GDM1 (cell line): ENCODE data around the gene BCKDHA.
"Not testable (repeated sequence)": the region's sequence is repeated elsewhere in the genome, so short reads cannot be mapped to it uniquely, and the experiment has no call there.

Source experiments
- DNase-seq: peaks from one replicate; lab custom pipeline; 2025; lab: John Stamatoyannopoulos, UW

Gene BCKDHA

DNA sequence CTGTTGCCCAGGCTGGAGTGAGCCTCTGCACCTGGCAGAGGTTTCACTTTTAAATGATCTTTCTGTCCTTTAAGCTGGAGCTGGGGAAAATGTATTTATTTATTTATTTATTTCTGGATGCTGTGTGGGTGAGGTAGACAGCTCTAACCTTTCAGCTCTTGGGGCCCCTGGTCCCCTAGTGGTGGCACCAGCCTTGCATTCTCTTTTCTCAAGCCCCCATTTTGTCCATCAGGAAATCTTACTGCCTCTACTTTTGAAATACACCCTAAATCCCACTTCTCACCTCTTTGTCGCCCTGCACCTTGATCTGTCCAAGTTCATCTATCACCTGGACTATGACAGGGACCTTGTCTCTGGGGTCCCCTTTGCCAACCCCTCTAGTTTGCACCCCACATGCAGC lies 31.5 kb upstream of the BCKDHA start:
- no peak for DNase-seq

DNA sequence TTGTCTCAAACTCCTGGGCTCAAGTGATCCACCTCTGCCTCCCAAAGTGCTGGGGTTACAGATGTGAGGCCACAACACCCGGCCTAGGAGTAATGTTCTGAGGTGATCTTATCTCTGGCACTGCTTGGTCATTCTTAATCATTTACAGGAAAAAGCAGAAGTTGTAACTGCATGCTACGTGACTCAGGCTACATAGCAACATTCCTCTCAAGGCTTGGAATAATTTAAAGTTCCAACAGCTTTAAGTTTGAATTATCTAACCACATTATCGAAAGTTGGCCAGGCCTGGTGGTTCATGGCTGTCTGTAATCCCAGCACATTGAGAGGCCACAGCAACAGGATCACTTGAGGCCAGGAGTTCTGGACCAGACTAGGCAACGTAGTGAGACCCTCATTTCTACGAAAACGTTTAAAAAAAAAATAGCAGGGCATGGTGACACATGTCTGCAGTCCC lies 29.7 kb upstream of the BCKDHA start:
- DNase-seq, result peak; percentile 35

DNA sequence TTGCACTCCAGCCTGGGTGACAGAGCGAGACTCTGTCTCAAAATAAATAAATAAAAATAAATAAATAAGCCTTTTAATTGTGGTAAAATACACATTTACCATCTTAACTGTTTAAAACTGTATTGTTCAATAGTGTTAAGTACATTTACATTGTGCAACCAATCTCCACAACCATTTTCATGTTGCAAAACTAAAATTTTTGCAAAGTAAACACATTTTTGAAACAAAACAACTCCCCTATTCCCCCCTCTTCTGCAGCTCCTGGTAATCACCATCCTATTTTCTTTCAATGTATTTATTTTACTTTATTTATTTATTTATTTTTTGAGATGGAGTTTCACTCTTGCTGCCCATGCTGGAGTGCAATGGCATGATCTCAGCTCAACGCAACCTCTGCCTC lies 27.8 kb upstream of the BCKDHA start:
- DNase-seq, result no peak

DNA sequence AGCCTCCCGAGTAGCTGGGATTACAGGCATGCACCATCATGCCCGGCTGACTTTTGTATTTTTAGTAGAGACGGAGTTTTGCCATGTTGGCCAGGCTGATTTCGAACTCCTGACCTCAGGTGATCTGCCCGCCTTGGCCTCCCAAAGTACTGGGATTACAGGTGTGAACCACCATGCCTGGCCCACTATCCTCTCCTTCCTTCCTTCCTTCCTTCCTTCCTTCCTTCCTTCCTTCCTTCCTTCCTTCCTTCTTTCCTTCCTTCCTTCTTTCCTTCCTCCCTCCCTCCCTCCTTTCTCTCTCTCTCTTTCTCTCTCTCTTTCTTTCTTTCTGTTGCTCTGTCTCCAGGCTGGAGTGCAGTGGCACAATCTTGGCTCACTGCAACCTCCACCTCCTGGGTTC lies 26.5 kb upstream of the BCKDHA start:
- DNase-seq, result not testable (repeated sequence)

DNA sequence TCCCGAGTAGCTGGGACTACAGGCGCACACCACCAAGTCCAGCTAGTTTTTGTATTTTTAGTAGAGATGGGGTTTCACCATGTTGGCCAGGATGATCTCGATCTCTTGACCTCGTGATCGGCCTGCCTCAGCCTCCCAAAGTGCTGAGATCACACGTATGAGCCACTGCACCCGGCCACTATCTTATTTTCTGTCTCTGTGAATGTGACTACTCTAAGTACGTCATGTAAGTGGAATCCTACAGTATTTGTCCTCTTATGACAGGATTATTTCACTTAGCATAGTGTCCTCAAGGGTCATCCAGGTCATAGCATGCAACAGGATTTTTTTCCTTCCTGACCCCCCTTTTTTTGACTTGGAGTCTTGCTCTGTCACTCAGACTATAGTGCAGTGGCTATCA lies 26.1 kb upstream of the BCKDHA start:
- DNase-seq, result no peak

DNA sequence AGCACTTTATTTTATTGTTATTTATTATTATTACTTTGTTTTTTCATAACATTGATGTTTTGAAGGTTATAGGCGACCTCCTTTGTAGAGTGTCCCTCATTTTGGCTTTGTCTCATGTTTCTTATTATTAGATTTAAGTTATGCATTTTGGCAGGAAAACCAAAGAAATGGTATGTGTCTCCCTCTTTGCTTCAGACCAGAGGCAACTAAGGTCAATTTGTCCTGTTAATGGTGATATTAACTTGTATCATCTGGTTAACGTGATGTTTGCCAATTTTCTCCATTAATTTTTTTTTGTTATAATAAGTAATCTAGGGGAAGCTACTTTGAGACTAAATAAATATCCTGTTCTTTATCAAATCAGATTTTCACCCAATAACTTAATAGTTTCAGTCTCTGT lies 25.1 kb upstream of the BCKDHA start:
- DNase-seq, result no peak

DNA sequence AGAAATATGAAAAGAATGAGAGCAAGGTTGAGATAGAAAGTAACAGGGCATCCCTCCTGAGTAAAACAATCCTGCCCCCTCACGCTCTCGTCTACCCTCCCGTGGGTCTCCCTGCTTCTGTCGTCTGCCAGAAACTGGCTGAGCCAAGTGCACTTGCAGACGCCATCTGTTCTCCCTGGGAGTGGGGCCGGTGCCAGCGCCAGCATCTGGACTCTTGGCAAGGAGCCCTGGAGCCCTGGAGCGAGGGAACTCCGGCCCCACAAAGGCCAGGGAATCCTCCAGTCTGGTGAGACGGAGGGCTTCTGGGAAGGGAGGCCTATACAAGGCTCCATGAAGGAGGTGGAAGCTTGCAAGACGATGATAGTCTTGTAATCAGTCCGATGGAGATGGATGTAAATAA lies 23.6 kb upstream of the BCKDHA start:
- DNase-seq, result no peak

DNA sequence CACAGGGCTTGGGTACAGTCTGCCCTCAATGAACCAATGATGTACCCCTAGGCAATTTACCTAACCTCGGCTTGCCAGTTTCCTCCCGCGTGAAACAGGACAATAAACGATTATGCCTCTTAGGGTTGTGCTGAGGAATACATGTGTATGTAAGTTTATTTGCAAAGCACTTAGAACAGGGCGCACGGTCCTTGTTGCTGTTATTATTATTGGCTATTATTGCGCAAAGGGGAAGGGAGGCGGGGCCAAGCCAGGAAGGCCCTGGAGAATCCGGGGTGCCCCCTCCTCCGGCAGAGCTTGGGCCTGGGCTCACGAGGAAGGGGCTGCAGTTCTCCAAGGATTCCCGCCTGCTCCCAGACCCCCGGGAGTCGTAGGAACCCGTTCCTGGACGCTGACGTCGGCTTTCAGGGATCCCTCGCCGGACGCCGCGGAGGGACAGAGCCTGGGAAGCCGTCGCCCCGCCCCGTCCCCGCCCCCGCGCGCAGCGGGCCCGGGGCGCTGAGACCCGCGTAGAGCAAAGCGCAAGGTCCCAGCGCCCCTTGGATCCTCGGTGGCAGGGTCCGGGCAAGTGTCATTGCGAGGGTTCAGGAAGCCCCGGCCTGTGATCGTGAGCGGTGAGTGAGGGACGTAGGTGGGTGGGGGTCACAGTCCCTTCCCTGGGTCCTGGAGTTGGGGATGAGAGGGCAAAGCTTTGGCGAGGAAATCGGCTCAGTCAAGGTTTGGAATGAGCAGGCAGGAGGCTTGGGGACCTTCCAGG lies 21.2 kb upstream of the BCKDHA start, which contains the start of gene TMEM91:
TMEM91 (plus strand) TSS at position 293 of the 757 bp plus-strand sequence. CDS start 1,777 bp downstream, outside the sequence.
- DNase-seq, result no peak

DNA sequence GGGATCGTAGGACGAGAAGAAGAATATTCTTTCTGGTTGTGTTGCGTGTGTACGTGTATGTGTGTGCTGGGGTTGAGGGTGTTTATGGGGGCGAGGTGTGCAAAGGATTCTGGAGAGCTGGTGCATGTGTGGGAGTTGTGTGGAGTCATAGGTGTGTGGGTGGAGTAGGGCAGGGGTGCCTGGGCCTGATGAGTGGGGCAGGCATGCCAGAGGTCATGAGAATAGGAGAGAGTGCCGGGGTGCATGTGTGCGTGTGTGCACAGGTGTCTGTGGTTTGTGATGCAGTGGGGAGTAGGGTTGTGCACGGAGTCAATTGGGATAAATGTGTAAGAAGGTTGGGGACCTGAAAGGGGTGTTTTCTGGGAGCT lies 20.6 kb upstream of the BCKDHA start:
- no peak for DNase-seq

DNA sequence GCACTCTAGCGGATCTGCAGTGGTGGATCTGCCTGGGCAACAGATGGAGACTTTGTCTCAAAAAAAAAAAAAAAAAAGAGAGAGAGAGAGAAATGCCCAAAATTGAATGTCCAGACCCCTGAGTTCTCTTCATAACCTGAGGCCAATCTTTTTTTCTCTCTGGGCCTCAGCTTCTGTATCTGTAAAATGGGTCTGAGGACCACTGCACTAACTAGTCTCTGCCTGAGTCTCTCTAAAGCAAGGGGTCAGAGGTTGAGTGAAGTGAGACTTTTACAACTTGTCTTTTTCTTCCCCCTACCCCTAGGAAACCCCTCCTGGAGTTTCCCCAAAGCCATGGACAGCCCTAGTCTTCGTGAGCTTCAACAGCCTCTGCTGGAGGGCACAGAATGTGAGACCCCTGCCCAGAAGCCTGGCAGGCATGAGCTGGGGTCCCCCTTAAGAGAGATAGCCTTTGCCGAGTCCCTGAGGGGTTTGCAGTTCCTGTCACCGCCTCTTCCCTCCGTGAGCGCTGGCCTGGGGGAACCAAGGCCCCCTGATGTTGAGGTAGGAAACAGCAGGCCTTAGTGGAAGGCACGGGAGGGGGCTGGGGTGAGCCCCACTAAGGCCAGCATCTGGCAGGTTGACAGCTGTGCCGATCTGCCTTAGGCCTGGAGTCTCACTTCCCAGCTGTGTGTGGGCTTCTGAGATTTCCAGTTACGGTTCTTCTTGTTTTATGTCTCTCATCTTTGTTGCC lies 19.5 kb upstream of the BCKDHA start:
- no peak for DNase-seq

DNA sequence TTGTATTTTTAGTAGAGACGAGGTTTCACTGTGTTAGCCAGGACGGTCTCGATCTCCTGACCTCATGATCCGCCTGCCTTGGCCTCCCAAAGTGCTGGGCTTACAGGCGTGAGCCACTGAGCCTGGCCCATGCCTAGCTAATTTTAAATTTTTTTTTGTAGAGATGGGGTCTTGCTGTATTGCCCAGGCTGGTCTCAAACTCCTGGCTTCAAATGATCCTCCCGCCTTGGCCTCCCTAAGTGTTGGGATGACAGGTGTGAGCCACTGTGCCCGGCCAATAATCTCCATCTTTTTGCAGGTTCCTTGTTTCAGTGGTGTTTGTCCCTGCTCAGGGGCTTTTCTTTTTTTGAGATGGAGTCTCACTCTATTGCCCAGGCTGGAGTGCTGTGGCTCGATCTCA lies 16.1 kb upstream of the BCKDHA start:
- not testable (repeated sequence) for DNase-seq

DNA sequence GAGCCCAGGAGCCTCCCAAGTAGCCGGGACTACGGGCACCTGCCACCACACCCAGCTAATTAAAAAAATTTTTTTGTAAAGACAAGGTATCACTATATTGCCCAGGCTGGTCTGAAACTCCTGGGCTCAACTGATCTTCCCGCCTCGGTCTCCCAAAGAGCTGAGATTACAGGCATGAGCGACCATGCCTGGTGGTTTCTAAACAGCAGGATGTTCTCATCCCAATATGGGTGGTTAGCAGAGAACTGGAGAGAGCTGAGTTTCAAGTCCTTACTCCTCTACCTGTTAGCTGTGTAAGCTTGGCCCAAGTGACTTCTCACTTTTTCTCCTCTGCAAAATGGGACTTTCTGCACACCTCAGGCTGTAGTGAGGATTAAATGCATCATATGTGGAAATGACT lies 13.3 kb upstream of the BCKDHA start:
- no peak for DNase-seq

DNA sequence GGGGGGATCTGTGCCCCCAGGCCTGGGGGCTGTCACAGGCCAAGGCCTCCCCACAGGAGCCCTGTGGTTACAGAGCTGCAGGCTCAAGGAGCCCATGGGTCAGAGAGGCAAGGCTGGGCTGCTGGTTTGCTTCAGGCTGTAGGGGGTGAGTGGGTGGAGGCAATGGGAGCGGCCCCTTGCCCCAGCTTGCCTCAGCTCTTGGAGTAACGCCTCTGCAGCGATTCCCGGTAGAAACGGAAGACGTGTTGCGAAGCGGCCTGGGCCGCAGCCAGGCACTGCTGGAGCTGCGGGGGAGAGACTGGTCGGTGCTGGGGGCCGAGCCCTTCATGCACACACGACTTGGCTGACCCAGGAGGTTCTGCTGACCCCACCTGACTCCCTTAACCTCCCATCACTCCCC lies 11.2 kb upstream of the BCKDHA start:
- no peak for DNase-seq

DNA sequence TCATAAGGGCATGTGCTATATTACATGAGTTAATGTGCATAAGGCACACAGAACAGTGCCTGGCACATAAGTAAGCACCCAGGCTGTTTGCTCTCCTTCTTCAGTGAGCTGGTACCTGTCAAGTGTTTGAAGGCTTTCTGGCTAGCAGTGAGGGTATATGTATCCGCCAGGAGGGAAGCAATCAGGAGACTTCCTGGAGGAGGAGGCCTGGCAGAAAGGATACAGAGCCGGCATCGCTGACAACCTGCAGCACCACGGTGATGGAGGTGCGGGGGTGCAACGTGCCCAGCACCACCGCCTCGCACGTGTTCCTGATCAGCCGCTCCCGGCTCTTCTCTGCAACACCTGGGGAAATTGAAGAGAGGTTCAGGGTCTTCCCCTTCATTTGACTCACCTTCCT lies 6.0 kb upstream of the BCKDHA start:
- no peak for DNase-seq

DNA sequence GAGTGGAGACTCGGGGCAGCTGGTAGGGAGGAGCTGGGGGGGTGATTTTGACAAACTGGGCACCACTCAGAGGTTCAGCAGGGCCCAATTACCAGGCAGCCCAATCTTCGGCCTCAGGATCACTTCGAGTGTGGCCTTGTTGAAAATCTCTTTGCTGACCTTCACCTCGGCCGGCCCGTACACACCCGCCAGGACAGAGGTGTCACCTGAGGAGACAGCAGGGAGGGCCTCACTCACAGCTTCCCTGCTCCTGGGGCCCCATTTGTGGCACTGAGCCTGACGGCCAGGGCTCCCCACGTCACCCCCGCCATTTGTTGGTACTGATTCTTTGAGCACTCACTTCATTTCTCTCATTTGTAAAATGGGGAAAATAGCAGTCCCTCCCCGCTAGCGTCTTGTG lies 4.8 kb upstream of the BCKDHA start:
- no peak for DNase-seq

DNA sequence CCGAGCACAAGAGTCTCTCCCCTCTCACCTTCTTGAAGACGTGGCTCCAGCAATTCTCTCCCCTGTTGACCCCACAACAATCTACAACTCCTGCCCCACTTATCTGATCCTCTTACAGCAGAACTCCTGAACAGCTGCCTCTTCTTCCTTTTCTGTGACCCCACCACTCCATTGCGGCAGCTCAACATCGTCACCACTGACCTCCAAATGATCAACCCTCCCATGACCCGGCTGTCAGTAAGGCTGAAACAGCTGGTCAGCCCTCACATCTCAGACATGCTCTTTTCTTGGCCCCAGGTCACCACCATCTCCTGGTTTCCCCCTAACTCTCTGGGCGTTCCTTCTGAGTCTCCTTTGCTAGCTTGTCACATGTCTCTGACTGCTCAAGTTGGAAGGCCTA lies 2.3 kb upstream of the BCKDHA start:
- no peak for DNase-seq

DNA sequence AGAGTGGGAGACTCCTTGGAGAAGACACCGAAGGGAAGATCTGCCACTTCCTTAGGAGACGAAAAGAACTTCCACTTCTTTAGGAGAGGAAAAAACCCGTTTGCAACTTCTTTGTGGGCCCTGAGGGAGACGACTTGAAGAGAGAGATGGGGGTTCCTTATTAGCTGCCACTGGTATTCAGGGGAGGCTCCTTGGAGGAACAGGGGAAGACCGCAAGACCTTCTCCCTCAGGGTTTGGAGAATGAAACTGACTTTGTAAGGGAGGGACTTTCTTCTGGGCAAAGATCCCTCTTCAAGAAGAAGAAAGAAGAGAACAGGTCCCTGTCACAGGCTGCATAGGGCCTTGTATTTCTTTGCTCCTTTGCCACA lies 416 bp downstream of the BCKDHA start:
- no peak for DNase-seq

DNA sequence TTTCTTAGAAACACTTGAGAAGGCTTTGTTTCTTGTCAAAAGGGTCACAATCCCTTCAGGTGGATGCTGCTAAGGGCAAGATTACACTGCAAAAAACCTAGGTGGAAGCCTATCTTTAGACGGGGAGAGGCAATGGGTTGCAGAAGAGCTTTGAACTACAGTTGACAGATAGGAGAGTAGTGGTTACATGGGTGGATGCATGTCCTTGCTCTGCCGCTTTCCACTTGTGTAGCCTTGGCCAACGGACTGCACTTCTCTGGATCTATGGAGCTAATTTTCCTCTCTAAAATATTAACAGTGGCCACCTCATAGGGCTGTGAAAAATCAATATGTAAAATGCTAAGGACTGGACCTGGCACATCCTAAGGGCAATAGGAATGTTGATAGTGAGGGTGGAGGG lies 980 bp downstream of the BCKDHA start:
- DNase-seq, result no peak

DNA sequence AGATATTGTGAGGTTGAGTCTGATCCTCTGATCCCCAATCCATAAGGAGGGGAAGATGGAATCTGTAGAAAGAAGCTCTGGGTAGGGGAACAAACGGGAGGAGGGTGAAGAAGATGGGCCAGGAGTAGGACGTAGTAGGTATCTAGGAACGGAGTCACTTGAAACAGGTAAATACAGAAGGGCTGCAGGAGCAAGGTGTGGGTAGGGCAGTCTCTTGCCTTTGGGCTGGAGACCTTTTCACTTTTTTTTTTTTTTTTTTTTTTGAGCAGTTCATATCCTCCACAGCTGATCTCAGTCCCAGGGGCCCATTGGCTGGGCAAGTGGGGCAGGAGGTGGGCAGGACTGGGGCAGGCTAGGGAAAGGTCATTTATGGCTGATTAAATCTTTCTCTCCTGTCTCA lies 1.5 kb downstream of the BCKDHA start:
- no peak for DNase-seq

DNA sequence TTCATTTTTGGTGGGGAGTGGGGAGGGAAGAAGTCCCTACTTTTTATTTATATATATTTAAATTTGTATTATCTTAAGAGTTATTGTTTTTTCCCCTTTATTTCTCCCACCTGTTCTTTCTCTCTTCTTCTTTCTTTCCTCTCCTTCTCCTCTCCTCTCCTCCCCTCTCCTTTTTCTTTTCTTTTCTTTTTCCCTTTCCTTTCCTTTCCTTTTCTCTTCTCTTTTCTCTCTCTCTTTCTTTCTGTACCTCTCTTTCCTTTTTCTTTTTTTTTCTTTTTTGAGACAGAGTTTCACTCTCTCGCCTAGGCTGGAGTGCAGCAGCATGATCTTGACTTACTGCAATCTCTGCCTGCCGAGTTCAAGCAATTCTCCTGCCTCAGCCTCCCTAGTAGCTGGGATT lies 1.9 kb downstream of the BCKDHA start:
- no peak for DNase-seq

DNA sequence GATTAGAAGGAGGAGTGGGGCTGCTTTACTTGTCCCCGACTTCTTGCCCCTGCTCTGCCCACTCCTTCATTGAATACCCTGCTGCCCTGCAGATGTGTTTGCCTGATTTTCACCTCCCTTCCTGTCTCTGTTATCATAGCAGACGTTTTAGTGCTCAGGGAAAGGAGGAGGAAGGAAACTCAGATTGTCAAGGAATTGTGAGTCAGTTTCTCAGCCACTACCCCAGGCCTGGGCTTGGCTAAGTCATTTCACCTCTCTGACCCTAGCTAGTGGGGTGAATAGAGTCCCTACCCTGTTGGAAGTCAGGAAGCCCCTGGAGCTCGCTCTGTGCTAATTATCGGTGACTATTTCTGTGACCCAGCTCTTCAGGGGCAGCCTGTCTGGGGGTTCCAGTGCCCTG lies 3.9 kb downstream of the BCKDHA start:
- DNase-seq, result no peak

DNA sequence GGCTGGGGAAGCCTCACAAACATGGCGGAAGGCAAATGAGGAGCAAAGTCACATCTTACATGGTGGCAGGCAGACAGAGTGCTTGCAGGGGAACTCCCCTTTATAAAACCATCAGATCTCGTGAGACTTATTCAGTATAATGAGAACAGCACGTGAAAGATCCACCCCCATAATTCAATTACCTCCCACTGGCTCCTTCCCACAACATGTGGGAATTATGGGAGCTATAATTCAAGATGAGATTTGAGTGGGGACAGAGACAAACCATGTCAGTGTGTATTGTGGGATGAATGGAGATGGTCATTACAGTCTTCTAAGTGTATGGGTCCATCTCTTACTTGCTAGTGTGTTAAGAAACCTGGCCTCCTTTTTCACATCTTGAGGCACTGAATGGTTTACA lies 4.4 kb downstream of the BCKDHA start:
- no peak for DNase-seq

DNA sequence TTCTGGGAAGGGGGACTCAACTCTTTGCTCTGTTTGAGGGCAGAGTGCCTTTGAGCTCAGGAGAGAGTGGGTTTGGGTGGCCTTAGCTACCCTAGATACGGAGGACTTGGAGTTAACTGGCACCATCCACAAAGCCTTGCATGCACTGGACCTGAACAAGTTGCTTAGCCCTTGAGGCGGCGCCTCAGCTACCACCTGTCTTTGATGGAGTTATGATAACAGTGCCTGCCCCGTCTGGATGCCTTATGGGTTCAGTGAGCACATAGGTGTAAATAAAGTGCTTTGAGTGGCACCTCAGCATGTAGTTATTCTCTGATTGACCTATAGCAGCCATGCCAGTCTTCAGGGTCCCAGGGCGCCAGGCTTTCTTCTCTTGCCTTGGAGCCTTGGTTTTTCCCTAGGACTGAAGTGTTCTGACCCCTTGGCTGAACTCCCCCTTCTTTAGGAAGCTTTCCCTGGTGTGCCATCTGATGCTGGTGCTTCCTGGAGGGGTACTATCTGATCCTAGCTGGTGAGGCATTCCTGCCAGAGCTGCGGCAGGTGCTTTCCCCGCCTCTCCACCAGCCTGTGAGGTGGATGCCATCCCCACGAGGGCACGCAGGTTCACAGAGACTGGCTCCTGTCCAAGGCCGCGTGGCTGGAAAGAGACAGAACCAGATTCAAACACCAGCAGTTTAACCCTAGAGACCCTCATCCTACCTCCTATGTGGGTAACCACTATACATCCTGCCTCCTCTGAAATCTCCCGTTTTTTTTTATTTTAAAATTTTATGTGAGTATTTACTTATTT lies 5.8 kb downstream of the BCKDHA start:
- no peak for DNase-seq
